GM12878 (cell line): Measurements from ENCODE around the gene PCDHGB2. TPM values are rescaled to one million over a fixed set of nuclear protein-coding genes. Genes with fewer than 3 reads are reported as not detected.

Source experiments
- BMI1 ChIP-seq: fragments of 450-650 bp; IDR thresholded peaks from 2 replicates; pipeline ENCODE4 v1.6.1; 2016; ENCODE audit warnings: mild to moderate bottlenecking, moderate library complexity, borderline replicate concordance
- KDM1A ChIP-seq: fragments of 200-600 bp; sonication (generic); IDR thresholded peaks from 2 replicates; pipeline ENCODE4 v1.6.1; 2016; ENCODE audit warnings: borderline replicate concordance
- NBN ChIP-seq: fragments of 450-650 bp; IDR thresholded peaks from 2 replicates; pipeline ENCODE4 v1.6.1; 2016
- PKNOX1 ChIP-seq: fragments of 450-650 bp; IDR thresholded peaks from 2 replicates; pipeline ENCODE4 v1.6.1; 2016; ENCODE audit warnings: mild to moderate bottlenecking
- RELB ChIP-seq: fragments of 450-650 bp; IDR thresholded peaks from 2 replicates; pipeline ENCODE4 v1.6.1; 2017; ENCODE audit warnings: low read depth, mild to moderate bottlenecking, moderate library complexity
- RUNX3 ChIP-seq: IDR thresholded peaks from 2 replicates; pipeline ENCODE4 v1.6.1; 2012; ENCODE audit warnings: low read length, inconsistent platforms
- SMARCA5 ChIP-seq: fragments of 450-650 bp; IDR thresholded peaks from 2 replicates; pipeline ENCODE4 v1.6.1; 2017; ENCODE audit warnings: mild to moderate bottlenecking
- TCF7 ChIP-seq: IDR thresholded peaks from 2 replicates; pipeline ENCODE4 v1.6.1; 2014; ENCODE audit warnings: antibody characterized with exemption, borderline replicate concordance
- polyA plus RNA-seq, 11 experiments: library from polyadenylated mRNA; depleted of rRNA in 4 of 11; unstranded in 6 of 11; stranded (reverse) in 5 of 11; fragments of >200 nt; fragmentation: Nextera tagmentation in 4 of 11; fragmentation: Illumina TruSeq in 1 of 11; extraction: Ambion mirVana in 4 of 11; extraction: Trizol in 1 of 11; gene quantifications; 1 replicate in 1 of 11; 2 replicates in 10 of 11; pipeline versions ENCODE4 v1.2.1 to v1.2.3, GENCODE V29; 2011 to 2016; ENCODE audit warnings: inconsistent platforms in 2 of 11, missing spikeins in 2 of 11, low read depth in 1 of 11
- total RNA-seq, 4 experiments: library from RNA; depleted of rRNA in 3 of 4; stranded (reverse); fragments of >200 nt in 3 of 4; fragmentation: Illumina TruSeq in 1 of 4; extraction: Trizol in 1 of 4; gene quantifications; 2 replicates each; pipeline versions ENCODE4 v1.2.1 to v1.2.3, GENCODE V29; 2013 to 2021
- TF ChIP-seq, protein P1 (sequence below): fragments of 450-650 bp; IDR thresholded peaks from 2 replicates; pipeline ENCODE4 v1.6.1; 2017; ENCODE audit warnings: mild to moderate bottlenecking, moderate library complexity
- TF ChIP-seq, protein P2 (sequence below): fragments of 450-650 bp; formaldehyde crosslinking; IDR thresholded peaks from 2 replicates; pipeline ENCODE4 v1.4.0; 2020; ENCODE audit warnings: mild to moderate bottlenecking, moderate library complexity
- TF ChIP-seq, protein P3 (sequence below): fragments of 450-650 bp; IDR thresholded peaks from 2 replicates; pipeline ENCODE4 v1.6.1; 2017; ENCODE audit warnings: mild to moderate bottlenecking
- TF ChIP-seq, protein P4 (sequence below): IDR thresholded peaks from 2 replicates; pipeline ENCODE4 v1.6.1; 2011; ENCODE audit warnings: mild to moderate bottlenecking, low read depth, low read length, moderate library complexity; ENCODE audit not compliant: insufficient replicate concordance

Gene PCDHGB2
- total and polyA plus RNA-seq, 10 of the 15 experiments (the other 5 are each of a cell fraction or from before 2014, with no cell fraction given): 0.06 to 0.38 (median 0.19) TPM; not detected in 2

GRCh38 chr5:141320225-141321169 lies 39.3 kb upstream of the PCDHGB2 start, which contains the start of gene TAF7 (continued):
- TF ChIP-seq, protein P1, sequence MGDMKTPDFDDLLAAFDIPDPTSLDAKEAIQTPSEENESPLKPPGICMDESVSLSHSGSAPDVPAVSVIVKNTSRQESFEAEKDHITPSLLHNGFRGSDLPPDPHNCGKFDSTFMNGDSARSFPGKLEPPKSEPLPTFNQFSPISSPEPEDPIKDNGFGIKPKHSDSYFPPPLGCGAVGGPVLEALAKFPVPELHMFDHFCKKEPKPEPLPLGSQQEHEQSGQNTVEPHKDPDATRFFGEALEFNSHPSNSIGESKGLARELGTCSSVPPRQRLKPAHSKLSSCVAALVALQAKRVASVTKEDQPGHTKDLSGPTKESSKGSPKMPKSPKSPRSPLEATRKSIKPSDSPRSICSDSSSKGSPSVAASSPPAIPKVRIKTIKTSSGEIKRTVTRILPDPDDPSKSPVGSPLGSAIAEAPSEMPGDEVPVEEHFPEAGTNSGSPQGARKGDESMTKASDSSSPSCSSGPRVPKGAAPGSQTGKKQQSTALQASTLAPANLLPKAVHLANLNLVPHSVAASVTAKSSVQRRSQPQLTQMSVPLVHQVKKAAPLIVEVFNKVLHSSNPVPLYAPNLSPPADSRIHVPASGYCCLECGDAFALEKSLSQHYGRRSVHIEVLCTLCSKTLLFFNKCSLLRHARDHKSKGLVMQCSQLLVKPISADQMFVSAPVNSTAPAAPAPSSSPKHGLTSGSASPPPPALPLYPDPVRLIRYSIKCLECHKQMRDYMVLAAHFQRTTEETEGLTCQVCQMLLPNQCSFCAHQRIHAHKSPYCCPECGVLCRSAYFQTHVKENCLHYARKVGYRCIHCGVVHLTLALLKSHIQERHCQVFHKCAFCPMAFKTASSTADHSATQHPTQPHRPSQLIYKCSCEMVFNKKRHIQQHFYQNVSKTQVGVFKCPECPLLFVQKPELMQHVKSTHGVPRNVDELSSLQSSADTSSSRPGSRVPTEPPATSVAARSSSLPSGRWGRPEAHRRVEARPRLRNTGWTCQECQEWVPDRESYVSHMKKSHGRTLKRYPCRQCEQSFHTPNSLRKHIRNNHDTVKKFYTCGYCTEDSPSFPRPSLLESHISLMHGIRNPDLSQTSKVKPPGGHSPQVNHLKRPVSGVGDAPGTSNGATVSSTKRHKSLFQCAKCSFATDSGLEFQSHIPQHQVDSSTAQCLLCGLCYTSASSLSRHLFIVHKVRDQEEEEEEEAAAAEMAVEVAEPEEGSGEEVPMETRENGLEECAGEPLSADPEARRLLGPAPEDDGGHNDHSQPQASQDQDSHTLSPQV: no peak
- TF ChIP-seq RUNX3: no peak
- no peak for TF ChIP-seq KDM1A
- TF ChIP-seq, protein P2, sequence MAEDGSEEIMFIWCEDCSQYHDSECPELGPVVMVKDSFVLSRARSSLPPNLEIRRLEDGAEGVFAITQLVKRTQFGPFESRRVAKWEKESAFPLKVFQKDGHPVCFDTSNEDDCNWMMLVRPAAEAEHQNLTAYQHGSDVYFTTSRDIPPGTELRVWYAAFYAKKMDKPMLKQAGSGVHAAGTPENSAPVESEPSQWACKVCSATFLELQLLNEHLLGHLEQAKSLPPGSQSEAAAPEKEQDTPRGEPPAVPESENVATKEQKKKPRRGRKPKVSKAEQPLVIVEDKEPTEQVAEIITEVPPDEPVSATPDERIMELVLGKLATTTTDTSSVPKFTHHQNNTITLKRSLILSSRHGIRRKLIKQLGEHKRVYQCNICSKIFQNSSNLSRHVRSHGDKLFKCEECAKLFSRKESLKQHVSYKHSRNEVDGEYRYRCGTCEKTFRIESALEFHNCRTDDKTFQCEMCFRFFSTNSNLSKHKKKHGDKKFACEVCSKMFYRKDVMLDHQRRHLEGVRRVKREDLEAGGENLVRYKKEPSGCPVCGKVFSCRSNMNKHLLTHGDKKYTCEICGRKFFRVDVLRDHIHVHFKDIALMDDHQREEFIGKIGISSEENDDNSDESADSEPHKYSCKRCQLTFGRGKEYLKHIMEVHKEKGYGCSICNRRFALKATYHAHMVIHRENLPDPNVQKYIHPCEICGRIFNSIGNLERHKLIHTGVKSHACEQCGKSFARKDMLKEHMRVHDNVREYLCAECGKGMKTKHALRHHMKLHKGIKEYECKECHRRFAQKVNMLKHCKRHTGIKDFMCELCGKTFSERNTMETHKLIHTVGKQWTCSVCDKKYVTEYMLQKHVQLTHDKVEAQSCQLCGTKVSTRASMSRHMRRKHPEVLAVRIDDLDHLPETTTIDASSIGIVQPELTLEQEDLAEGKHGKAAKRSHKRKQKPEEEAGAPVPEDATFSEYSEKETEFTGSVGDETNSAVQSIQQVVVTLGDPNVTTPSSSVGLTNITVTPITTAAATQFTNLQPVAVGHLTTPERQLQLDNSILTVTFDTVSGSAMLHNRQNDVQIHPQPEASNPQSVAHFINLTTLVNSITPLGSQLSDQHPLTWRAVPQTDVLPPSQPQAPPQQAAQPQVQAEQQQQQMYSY (CRISPR knock-in tag): no peak
- no peak for TF ChIP-seq TCF7
- peak; percentile 99 for TF ChIP-seq PKNOX1
- TF ChIP-seq BMI1: no peak
- TF ChIP-seq, protein P3, sequence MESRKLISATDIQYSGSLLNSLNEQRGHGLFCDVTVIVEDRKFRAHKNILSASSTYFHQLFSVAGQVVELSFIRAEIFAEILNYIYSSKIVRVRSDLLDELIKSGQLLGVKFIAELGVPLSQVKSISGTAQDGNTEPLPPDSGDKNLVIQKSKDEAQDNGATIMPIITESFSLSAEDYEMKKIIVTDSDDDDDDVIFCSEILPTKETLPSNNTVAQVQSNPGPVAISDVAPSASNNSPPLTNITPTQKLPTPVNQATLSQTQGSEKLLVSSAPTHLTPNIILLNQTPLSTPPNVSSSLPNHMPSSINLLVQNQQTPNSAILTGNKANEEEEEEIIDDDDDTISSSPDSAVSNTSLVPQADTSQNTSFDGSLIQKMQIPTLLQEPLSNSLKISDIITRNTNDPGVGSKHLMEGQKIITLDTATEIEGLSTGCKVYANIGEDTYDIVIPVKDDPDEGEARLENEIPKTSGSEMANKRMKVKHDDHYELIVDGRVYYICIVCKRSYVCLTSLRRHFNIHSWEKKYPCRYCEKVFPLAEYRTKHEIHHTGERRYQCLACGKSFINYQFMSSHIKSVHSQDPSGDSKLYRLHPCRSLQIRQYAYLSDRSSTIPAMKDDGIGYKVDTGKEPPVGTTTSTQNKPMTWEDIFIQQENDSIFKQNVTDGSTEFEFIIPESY: no peak
- peak; percentile 76 for TF ChIP-seq RELB
- TF ChIP-seq SMARCA5: peak; percentile 93; the same call in 1 of the 2 replicates
- peak; percentile 57; the same call in 1 of the 2 replicates for TF ChIP-seq NBN
- TF ChIP-seq, protein P4, sequence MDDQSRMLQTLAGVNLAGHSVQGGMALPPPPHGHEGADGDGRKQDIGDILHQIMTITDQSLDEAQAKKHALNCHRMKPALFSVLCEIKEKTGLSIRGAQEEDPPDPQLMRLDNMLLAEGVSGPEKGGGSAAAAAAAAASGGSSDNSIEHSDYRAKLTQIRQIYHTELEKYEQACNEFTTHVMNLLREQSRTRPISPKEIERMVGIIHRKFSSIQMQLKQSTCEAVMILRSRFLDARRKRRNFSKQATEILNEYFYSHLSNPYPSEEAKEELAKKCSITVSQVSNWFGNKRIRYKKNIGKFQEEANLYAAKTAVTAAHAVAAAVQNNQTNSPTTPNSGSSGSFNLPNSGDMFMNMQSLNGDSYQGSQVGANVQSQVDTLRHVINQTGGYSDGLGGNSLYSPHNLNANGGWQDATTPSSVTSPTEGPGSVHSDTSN: peak; percentile 97
